NB4 (cell line): Measurements from ENCODE around the gene FASTK.
"Not testable (repeated sequence)": the region's sequence is repeated elsewhere in the genome, so short reads cannot be mapped to it uniquely, and the experiment has no call there.

Experiments
- POLR2A ChIP-seq: IDR thresholded peaks from 2 replicates; pipeline ENCODE4 v1.6.1; 2011; ENCODE audit warnings: mild to moderate bottlenecking; ENCODE audit not compliant: insufficient read length; ENCODE audit errors: extremely low read depth
- TF ChIP-seq, protein P1 (sequence below): IDR thresholded peaks from 2 replicates; pipeline ENCODE4 v1.6.1; 2011; ENCODE audit warnings: low read depth, low read length
- TF ChIP-seq, protein P2 (sequence below): IDR thresholded peaks from one replicate; pipeline ENCODE4 v1.5.1; 2012; ENCODE audit warnings: low read depth, low read length

DNA sequence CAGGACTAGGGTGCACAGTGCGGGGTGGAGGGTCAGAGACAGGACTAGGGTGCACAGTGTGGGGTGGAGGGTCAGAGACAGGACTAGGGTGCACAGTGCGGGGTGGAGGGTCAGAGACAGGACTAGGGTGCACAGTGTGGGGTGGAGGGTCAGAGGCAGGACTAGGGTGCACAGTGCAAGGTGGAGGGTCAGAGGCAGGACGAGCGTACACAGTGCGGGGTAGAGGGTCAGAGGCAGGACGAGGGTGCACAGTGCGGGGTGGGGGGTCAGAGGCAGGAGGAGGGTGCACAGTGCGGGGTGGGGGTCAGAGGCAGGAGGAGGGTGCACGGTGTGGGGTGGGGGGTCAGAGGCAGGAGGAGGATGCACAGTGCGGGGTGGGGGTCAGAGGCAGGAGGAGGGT, 37.2 kb downstream of the FASTK start:
- TF ChIP-seq, protein P1, sequence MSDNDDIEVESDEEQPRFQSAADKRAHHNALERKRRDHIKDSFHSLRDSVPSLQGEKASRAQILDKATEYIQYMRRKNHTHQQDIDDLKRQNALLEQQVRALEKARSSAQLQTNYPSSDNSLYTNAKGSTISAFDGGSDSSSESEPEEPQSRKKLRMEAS, result not testable (repeated sequence)
- TF ChIP-seq, protein P2, sequence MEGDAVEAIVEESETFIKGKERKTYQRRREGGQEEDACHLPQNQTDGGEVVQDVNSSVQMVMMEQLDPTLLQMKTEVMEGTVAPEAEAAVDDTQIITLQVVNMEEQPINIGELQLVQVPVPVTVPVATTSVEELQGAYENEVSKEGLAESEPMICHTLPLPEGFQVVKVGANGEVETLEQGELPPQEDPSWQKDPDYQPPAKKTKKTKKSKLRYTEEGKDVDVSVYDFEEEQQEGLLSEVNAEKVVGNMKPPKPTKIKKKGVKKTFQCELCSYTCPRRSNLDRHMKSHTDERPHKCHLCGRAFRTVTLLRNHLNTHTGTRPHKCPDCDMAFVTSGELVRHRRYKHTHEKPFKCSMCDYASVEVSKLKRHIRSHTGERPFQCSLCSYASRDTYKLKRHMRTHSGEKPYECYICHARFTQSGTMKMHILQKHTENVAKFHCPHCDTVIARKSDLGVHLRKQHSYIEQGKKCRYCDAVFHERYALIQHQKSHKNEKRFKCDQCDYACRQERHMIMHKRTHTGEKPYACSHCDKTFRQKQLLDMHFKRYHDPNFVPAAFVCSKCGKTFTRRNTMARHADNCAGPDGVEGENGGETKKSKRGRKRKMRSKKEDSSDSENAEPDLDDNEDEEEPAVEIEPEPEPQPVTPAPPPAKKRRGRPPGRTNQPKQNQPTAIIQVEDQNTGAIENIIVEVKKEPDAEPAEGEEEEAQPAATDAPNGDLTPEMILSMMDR, result not testable (repeated sequence)
- TF ChIP-seq POLR2A, result not testable (repeated sequence)
